HUES48 (cell line): Measurements from ENCODE around the gene FBXO47.

Source experiments
- H3K27ac ChIP-seq: one replicate; pipeline ENCODE4 v1.7.0; 2013; ENCODE audit warnings: low read depth, low read length, inconsistent platforms
- H3K27me3 ChIP-seq: 2 replicates; pipeline ENCODE4 v1.6.1; 2013; ENCODE audit warnings: mild to moderate bottlenecking, low read length; ENCODE audit not compliant: control insufficient read depth, insufficient read depth
- H3K36me3 ChIP-seq: 2 replicates; pipeline ENCODE4 v1.6.1; 2013; ENCODE audit warnings: low read length; ENCODE audit not compliant: control insufficient read depth, insufficient read depth
- H3K4me1 ChIP-seq: 2 replicates; pipeline ENCODE4 v1.6.1; 2013; ENCODE audit warnings: mild to moderate bottlenecking, low read length; ENCODE audit not compliant: control insufficient read depth, insufficient read depth
- H3K4me3 ChIP-seq: 2 replicates; pipeline ENCODE4 v1.5.1; 2013; ENCODE audit warnings: mild to moderate bottlenecking, low read depth, low read length
- H3K9ac ChIP-seq: 2 replicates; pipeline ENCODE4 v1.6.1; 2013; ENCODE audit warnings: mild to moderate bottlenecking, low read depth, low read length, moderate library complexity
- H3K9me3 ChIP-seq: 2 replicates; pipeline ENCODE4 v1.6.1; 2013; ENCODE audit warnings: low read length; ENCODE audit not compliant: control insufficient read depth, insufficient read depth

The FBXO47 gene

DNA sequence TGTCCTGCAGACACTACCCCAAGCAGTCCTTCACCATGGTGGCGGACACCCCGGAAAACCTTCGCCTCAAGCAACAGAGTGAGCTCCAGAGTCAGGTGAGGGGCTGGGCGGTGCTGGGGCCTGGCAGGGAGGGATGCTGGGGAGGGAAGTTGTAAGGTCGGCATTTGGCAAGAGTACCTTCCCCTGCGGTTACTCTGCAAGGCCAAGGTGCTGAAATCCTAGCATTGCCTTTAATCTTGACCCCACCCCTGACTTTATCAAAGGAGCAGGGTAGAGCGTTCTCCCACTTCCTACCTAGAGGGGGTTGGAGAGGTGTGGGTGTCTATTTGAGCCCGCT lies 76.8 kb downstream of the FBXO47 start:
- peaks cover 67% of the 10 kb centered on the region for H3K36me3 ChIP-seq
- H3K27me3 ChIP-seq: no peaks in the 10 kb centered on the region
- no peak overlapping the region for H3K4me3 ChIP-seq
- no peaks in the 10 kb centered on the region for H3K9me3 ChIP-seq
- H3K27ac ChIP-seq: no peak overlapping the region
- peaks cover 12% of the 10 kb centered on the region for H3K4me1 ChIP-seq
- no peak overlapping the region for H3K9ac ChIP-seq

DNA sequence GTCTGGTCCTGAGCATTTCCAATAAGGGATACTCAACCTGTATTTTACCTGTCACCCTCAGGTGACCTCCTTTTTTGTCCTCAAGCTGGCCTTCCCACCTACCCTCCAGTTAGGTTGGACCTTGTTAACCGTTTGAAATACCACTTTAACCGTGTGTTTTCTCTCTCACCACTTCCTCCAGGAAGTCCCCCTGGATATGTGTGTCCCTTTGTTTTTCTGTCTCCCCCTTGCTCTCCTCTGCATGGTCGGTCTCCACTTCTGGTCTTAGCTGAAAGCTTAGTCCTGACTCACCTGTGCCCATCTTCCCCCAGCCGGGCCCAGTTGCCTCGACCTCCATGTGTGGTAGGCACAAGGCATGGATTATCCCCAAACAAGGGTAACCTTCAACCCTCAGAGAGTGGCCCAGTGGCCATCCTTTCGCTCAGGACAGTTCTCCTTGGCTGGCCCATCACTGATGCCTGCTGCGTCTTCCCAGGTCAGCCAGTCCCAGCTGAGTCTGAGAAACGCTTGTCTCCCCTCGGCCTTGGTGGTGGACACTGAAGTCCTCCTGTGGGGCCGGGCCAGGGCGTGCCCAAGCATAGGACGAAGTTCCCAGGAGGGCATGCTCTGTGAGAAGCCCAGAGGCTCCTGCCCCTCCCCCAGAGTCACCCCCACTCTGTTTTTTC lies 77.3 kb downstream of the FBXO47 start:
- H3K9ac ChIP-seq: no peak overlapping the region
- no peak overlapping the region for H3K27ac ChIP-seq
- no peak overlapping the region for H3K4me3 ChIP-seq
- H3K36me3 ChIP-seq: peaks cover 71% of the 10 kb centered on the region
- H3K4me1 ChIP-seq: peaks cover 17% of the 10 kb centered on the region
- H3K27me3 ChIP-seq: no peaks in the 10 kb centered on the region
- no peaks in the 10 kb centered on the region for H3K9me3 ChIP-seq

DNA sequence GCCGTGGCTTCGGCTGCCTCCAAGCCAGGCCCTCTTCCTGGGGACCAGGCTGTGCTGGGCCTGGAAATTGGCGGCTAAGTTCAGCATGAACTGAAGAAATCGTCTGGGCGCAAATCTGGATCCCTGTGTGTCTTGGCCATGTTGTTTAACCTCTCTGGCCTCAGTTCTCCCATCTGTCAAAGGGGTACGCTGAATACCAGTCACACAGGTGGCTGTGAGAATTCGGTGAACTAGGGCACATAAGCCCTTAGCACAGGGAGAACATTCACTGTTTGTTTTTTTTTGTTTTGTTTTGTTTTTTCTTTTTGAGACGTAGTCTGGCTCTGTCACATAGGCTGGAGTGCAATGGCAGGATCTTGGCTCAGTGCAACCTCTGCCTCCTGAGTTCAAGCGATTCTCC lies 78.4 kb downstream of the FBXO47 start:
- peaks cover 17% of the 10 kb centered on the region for H3K4me1 ChIP-seq
- H3K36me3 ChIP-seq: peaks cover 65% of the 10 kb centered on the region
- H3K4me3 ChIP-seq: no peak overlapping the region

DNA sequence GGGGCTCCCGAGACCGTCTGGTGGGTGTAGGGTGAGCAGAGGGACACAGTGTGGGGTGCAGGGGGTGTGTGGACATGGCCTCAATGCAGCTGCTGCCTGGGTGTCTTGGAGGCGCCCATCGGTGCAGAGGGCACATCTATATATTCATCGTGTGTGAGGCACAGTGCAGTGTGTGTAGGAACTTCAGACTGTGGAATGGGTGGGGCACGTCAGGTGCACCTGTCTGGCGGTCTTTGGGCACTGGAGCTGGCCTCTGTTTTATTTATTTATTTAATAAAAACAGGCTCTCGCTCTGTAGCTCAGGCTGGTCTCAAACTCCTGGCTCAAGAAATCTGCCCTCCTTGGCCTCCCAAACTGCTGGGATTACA lies 80.6 kb downstream of the FBXO47 start:
- no peaks in the 10 kb centered on the region for H3K27me3 ChIP-seq
- no peak overlapping the region for H3K4me3 ChIP-seq
- no peaks in the 10 kb centered on the region for H3K9me3 ChIP-seq
- H3K9ac ChIP-seq: no peak overlapping the region
- H3K4me1 ChIP-seq: peaks cover 28% of the 10 kb centered on the region
- peaks cover 54% of the 10 kb centered on the region for H3K36me3 ChIP-seq
- no peak overlapping the region for H3K27ac ChIP-seq

More for the DNA sequence above, 78.4 kb downstream of the FBXO47 start:
- H3K27ac ChIP-seq: no peak overlapping the region
- H3K27me3 ChIP-seq: no peaks in the 10 kb centered on the region
- no peaks in the 10 kb centered on the region for H3K9me3 ChIP-seq
- no peak overlapping the region for H3K9ac ChIP-seq
